ENCODE data around the gene XPA.

XPA gene

DNA sequence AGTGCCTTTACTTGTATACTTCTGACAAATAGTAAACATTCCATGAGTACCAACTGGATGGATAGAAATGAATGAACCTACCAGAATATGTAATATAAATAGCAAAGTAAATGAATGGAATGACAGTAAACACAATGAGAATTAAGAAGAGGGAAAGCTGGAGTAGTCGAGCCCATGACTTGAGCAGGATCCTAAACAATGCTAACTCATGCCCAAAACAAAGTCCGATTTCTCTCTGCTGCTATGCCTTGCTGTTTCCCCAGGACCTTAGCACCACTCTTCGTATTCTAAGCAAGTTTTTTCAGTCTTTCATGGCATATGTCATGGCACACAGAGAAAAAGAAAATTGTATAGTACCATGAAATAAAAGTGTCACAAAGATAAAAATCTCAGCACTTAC, 1.8 kb downstream of the XPA start:
- H3K4me3 ChIP-seq (ENCODE audit: low read depth, low read length) = peak overlapping the region; percentile 90
- TF ChIP-seq, protein P1, sequence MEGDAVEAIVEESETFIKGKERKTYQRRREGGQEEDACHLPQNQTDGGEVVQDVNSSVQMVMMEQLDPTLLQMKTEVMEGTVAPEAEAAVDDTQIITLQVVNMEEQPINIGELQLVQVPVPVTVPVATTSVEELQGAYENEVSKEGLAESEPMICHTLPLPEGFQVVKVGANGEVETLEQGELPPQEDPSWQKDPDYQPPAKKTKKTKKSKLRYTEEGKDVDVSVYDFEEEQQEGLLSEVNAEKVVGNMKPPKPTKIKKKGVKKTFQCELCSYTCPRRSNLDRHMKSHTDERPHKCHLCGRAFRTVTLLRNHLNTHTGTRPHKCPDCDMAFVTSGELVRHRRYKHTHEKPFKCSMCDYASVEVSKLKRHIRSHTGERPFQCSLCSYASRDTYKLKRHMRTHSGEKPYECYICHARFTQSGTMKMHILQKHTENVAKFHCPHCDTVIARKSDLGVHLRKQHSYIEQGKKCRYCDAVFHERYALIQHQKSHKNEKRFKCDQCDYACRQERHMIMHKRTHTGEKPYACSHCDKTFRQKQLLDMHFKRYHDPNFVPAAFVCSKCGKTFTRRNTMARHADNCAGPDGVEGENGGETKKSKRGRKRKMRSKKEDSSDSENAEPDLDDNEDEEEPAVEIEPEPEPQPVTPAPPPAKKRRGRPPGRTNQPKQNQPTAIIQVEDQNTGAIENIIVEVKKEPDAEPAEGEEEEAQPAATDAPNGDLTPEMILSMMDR (IDR thresholded peaks at IDR 0.05; ENCODE audit: control insufficient read depth, extremely low read depth, insufficient read depth) = no peak
- no peak for DNase-seq (ENCODE audit: low read depth)

DNA sequence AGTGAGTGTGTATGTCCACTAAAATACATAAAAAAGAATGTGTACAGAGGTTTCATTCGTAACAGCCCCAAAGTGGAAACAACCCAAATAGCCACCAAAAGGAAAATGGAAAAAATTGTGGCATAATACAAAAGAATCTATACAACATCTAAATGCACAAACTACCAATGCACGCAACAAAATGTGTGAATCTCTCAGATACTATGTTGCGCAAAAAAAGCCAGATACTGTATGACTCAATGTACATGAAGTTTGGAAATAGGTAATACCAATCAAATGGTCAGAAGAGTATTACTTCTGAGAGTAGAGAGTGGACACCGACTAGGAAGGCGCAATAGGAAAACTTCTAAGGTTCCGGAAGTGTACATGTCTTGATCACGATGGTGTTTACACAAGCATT, 2.4 kb downstream of the XPA start:
- no peak overlapping the region for H3K4me3 ChIP-seq (ENCODE audit: low read depth, low read length)
- no peak for DNase-seq (ENCODE audit: low read depth)
- TF ChIP-seq, protein P1 (IDR thresholded peaks at IDR 0.05; ENCODE audit: control insufficient read depth, extremely low read depth, insufficient read depth) = no peak

DNA sequence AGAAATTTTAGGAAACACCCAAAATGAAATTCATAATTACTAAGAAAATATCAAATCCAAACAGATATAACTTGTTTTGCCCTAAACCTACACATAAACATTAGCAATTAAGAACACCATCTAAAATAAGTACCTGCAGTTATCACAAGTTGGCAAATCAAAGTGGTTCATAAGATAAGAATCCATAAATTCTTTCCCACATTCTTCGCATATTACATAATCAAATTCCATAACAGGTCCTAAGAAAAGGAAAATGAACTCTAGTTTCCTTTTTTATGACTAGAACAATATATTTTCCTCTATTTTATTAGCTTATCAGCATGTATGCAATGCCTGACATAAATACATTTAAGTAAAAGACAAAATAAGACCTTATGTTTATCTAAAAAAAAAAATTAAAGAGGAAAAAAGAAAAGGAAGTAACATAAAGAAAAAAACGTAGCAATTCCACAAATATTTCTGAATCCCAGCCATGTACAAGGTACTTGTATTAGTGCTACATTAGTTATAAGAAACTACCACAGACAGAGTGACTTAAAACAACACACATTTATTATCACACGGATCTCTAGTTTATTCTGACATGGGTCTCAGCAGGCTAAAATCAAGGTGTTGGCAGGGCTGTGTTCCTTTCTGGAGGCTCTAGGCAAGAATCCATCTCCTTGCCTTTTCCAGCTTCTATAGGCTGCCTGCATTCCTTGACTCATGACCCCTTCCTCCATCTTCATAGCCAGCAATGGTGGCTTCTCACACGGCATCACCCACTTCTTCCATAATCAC, 7.5 kb downstream of the XPA start:
- TF ChIP-seq, protein P1 (IDR thresholded peaks at IDR 0.05; ENCODE audit: control insufficient read depth, extremely low read depth, insufficient read depth) = no peak
- no peak for DNase-seq (ENCODE audit: low read depth)
- no peak overlapping the region for H3K4me3 ChIP-seq (ENCODE audit: low read depth, low read length)

DNA sequence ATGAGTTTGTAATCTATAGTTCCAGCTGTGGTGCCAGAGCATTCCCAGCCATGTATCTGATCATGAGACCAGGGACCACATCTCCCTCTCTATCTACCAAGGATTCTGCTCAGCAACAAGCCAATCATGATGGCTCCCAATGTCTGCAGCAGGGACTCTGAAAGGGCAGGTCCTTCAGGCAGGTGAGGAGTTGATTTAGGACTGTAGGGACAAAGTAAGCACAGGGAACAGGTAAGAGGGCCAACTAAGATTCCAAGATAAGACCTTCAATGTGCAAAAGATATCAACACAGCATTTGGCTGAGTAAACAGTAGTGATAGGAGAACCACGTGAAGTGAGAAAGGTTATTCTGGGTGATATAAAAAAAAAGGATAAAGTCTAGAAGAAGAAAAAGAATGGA, 8.5 kb downstream of the XPA start:
- TF ChIP-seq, protein P1 (IDR thresholded peaks at IDR 0.05; ENCODE audit: control insufficient read depth, extremely low read depth, insufficient read depth) = no peak
- no peak overlapping the region for H3K4me3 ChIP-seq (ENCODE audit: low read depth, low read length)
- no peak for DNase-seq (ENCODE audit: low read depth)

DNA sequence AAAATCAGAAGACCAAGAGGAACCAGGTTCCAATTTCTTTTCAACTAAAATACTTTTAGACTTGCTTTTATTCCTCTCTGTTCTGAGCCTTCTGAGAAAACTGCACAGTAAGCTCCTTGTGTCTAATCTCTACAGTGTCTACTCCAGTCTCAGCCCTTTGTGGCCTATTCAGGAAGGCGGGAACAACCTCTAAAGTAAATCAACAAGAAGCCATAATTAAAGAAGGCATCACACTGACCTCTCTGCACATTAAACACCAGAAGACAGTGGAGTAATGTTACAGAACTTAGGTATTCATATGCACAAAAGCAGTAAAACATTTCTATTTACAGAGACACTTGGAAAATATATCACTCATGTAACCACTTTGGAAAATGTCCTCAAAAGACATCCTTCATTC, 14.9 kb downstream of the XPA start:
- H3K4me3 ChIP-seq (ENCODE audit: low read depth, low read length) = no peak overlapping the region
- no peak for DNase-seq (ENCODE audit: low read depth)
- TF ChIP-seq, protein P1 (IDR thresholded peaks at IDR 0.05; ENCODE audit: control insufficient read depth, extremely low read depth, insufficient read depth) = no peak

DNA sequence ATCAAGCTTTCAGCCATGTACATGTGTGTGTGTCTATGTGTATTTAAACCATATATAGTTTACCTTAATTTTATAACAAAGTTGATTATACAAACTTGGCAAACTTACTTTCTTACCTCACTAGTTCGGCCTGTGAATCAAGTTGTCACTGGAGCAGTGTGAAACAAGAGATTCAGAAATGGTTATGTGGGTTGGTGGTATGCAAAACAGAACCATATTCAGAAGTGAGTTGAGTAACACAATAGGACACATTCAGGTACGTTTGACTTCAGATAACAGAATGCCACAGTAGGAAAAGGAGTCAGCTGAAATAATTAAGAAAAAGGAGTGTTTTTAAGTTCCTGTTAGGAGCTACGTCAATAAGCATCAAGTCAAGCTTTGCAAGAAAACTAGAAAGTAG, 21.5 kb downstream of the XPA start:
- DNase-seq (ENCODE audit: low read depth) = no peak
- no peak overlapping the region for H3K4me3 ChIP-seq (ENCODE audit: low read depth, low read length)
- TF ChIP-seq, protein P1 (IDR thresholded peaks at IDR 0.05; ENCODE audit: control insufficient read depth, extremely low read depth, insufficient read depth) = no peak

DNA sequence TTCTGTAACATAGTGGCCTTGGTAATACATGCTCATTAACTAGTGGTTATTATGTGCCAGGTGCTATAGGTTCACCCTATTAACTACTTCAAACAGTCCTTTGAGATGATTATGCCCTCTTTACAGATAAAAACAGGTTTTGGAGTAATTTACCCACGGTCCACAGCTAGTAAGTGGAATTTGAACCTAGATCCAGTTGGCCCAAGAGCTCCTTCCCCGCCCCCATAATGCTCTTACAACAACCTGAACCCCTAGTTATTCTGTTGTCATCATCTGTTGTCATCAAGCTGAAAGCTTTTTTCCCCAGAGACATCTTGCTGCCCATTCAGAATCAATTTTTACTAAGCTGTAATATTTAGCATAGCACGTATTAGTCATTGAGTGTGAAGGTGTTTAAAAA, 23.2 kb downstream of the XPA start:
- no peak overlapping the region for H3K4me3 ChIP-seq (ENCODE audit: low read depth, low read length)
- TF ChIP-seq, protein P1 (IDR thresholded peaks at IDR 0.05; ENCODE audit: control insufficient read depth, extremely low read depth, insufficient read depth) = no peak
- no peak for DNase-seq (ENCODE audit: low read depth)
